ENCODE measurements around the gene CCDC197. TPM values are rescaled to one million over a fixed set of nuclear protein-coding genes. Genes with fewer than 3 reads are reported as not detected.

The CCDC197 gene
- total and polyA plus RNA-seq, 7 donors = not detected

DNA sequence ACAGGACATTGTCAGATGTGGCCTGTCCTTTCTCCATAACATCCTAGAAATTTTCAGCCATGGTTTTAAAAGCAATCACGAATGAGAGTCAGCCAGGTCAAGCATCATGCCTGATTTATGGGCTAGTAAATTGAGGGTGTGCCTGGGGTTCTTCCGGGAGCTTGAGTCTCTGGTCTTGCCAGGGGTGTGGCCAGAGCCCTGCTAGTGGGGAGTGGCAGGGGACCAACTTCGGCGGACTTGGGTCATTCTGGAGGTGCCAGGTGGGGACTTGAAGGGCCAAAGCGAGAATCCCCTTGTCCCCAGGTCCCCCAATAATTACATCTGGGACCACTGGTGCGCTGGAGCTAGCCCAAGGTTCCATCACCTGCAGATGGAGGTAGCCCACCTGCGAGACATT, 34.8 kb downstream of the CCDC197 start:
- intact Hi-C loops (cut with DNase I) = no loop called here
- H3K27me3 ChIP-seq = no peaks in the 10 kb centered on the region
- 41 to 67% methylated on average over 7 of the region's 7 CpGs for WGBS, 2 donors
- DNase-seq = no peak
- no peak overlapping the region for H3K4me3 ChIP-seq
- H3K9me3 ChIP-seq = no peaks in the 10 kb centered on the region
- peaks cover 0 to 14% (median 4%) of the 10 kb centered on the region in 4 donors for H3K4me1 ChIP-seq
- TF ChIP-seq, protein P1, sequence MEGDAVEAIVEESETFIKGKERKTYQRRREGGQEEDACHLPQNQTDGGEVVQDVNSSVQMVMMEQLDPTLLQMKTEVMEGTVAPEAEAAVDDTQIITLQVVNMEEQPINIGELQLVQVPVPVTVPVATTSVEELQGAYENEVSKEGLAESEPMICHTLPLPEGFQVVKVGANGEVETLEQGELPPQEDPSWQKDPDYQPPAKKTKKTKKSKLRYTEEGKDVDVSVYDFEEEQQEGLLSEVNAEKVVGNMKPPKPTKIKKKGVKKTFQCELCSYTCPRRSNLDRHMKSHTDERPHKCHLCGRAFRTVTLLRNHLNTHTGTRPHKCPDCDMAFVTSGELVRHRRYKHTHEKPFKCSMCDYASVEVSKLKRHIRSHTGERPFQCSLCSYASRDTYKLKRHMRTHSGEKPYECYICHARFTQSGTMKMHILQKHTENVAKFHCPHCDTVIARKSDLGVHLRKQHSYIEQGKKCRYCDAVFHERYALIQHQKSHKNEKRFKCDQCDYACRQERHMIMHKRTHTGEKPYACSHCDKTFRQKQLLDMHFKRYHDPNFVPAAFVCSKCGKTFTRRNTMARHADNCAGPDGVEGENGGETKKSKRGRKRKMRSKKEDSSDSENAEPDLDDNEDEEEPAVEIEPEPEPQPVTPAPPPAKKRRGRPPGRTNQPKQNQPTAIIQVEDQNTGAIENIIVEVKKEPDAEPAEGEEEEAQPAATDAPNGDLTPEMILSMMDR (IDR thresholded peaks at IDR 0.05) = no peak
- no peak for TF ChIP-seq EP300 (IDR thresholded peaks at IDR 0.05)
- no peak for TF ChIP-seq POLR2A (IDR thresholded peaks at IDR 0.05)
- no peak for TF ChIP-seq POLR2AphosphoS5 (IDR thresholded peaks at IDR 0.05)
- no peak overlapping the region for H3K27ac ChIP-seq
- H3K36me3 ChIP-seq = no peaks in the 10 kb centered on the region

GRCh38 chr14:94034886-94035285, 37.8 kb downstream of the CCDC197 start:
- no peaks in the 10 kb centered on the region for H3K27me3 ChIP-seq
- no peak overlapping the region for H3K27ac ChIP-seq
- H3K9me3 ChIP-seq = no peaks in the 10 kb centered on the region
- WGBS, 2 donors = 90 to 94% methylated on average over 3 of the region's 3 CpGs
- DNase-seq = no peak
- H3K4me3 ChIP-seq = no peak overlapping the region
- H3K36me3 ChIP-seq = no peaks in the 10 kb centered on the region
- TF ChIP-seq POLR2A (IDR thresholded peaks at IDR 0.05) (no peak), POLR2AphosphoS5 (IDR thresholded peaks at IDR 0.05) (no peak), EP300 (IDR thresholded peaks at IDR 0.05) (no peak)
- TF ChIP-seq, protein P1 (IDR thresholded peaks at IDR 0.05) = no peak
- intact Hi-C loops (cut with DNase I) = loop anchor here (5.0 kb wide), 1 partner anchor 142 kb away; no protein-coding TSS in a partner anchor
- H3K4me1 ChIP-seq = peaks cover 0 to 4% (median 0%) of the 10 kb centered on the region in 4 donors

GRCh38 chr14:94036313-94037167, 39.4 kb downstream of the CCDC197 start:
- Histone ChIP-seq H3K4me3 (no peak overlapping the region), H3K4me1 (peaks cover 0 to 7% (median 2%) of the 10 kb centered on the region in 4 donors), H3K27me3 (no peaks in the 10 kb centered on the region), H3K9me3 (no peaks in the 10 kb centered on the region), H3K27ac (no peak overlapping the region), H3K36me3 (no peaks in the 10 kb centered on the region)
- intact Hi-C loops (cut with DNase I) = loop anchor here (2.0 to 5.0 kb wide), 2 partner anchors 100 to 141 kb away; no protein-coding TSS in a partner anchor
- no peak for DNase-seq
- TF ChIP-seq, protein P1 (IDR thresholded peaks at IDR 0.05) = peak; percentile 67 to 88 (median 74)
- TF ChIP-seq POLR2A (IDR thresholded peaks at IDR 0.05) = no peak
- no peak for TF ChIP-seq POLR2AphosphoS5 (IDR thresholded peaks at IDR 0.05)
- TF ChIP-seq EP300 (IDR thresholded peaks at IDR 0.05) = no peak
- 25 to 38% methylated on average over 12 of the region's 12 CpGs for WGBS, 2 donors

DNA sequence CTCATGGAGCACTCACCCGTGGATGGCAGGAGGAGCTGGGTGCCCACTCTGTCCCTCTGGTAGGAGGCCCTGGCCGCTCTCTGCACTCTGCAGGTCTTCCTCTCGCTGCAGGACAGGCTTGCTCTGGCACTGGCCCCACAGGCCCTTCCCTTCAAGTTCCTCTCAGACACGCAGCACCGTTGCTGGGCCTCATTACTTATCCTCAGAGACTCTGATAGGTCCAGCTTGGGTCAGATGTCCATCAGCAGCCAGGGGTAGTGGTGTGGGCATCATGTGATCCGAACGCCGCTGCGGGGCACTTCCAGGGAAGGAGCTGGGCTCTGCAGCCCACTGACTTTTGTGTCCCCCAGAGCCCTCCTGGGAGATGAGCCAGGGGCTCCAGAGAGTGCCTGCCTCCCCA, 40.9 kb downstream of the CCDC197 start:
- no peak for DNase-seq
- no peaks in the 10 kb centered on the region for H3K27me3 ChIP-seq
- H3K36me3 ChIP-seq = no peaks in the 10 kb centered on the region
- H3K9me3 ChIP-seq = no peaks in the 10 kb centered on the region
- WGBS, 2 donors = 90 to 91% methylated on average over 9 of the region's 9 CpGs
- H3K4me3 ChIP-seq = no peak overlapping the region
- intact Hi-C loops (cut with DNase I) = loop anchor here (2.0 to 5.0 kb wide), 2 partner anchors 99 to 139 kb away; no protein-coding TSS in a partner anchor
- H3K4me1 ChIP-seq = peaks cover 0 to 18% (median 13%) of the 10 kb centered on the region in 4 donors
- TF ChIP-seq EP300 (IDR thresholded peaks at IDR 0.05) (no peak), POLR2A (IDR thresholded peaks at IDR 0.05) (no peak), POLR2AphosphoS5 (IDR thresholded peaks at IDR 0.05) (no peak)
- TF ChIP-seq, protein P1 (IDR thresholded peaks at IDR 0.05) = no peak
- H3K27ac ChIP-seq = no peak overlapping the region

Measured in sigmoid colon (tissue), 7 donors.